Coronary artery (tissue), 2 donors: ENCODE results near the gene ERC2.

Experiments
- DNase-seq: peaks from one replicate; pipeline ENCODE4 v3.0.0-alpha.2; 2017; ENCODE audit warnings: low spot score
- H3K27ac ChIP-seq, 2 donors: fragments of 200-600 bp; sonication (generic); one replicate each; pipeline ENCODE4 v1.5.1; 2016 to 2019
- H3K4me3 ChIP-seq: fragments of 200-600 bp; sonication (generic); 2 replicates; pipeline ENCODE4 v1.5.1; 2016; ENCODE audit warnings: mild to moderate bottlenecking, moderate library complexity
- CTCF ChIP-seq: fragments of 200-600 bp; sonication (generic); IDR thresholded peaks from one replicate; pipeline ENCODE4 v1.5.1; 2019; ENCODE audit warnings: antibody characterized with exemption

ERC2 gene

GRCh38 chr3:56130036-56130435 lies 338.2 kb downstream of the ERC2 start:
- no peak for DNase-seq

GRCh38 chr3:56126632-56127031 lies 341.6 kb downstream of the ERC2 start:
- no peak overlapping the region for H3K4me3 ChIP-seq
- no peak overlapping the region for H3K27ac ChIP-seq
- DNase-seq, result no peak
- no peak for TF ChIP-seq CTCF

More at GRCh38 chr3:56130036-56130435, 338.2 kb downstream of the ERC2 start:
- Histone ChIP-seq H3K4me3 (no peak overlapping the region), H3K27ac (no peak overlapping the region)
- TF ChIP-seq CTCF, result no peak

- Histone ChIP-seq H3K4me3 (no peak overlapping the region), H3K27ac (no peak overlapping the region)
- DNase-seq, result no peak
- no peak for TF ChIP-seq CTCF
These were observed 342.8 kb downstream of the ERC2 start for GRCh38 chr3:56125358-56126005.

- DNase-seq, result no peak
- Histone ChIP-seq H3K4me3 (no peak overlapping the region), H3K27ac (no peak overlapping the region)
- TF ChIP-seq CTCF, result no peak
These were observed 343.7 kb downstream of the ERC2 start for GRCh38 chr3:56124546-56124945.

- H3K4me3 ChIP-seq, result no peak overlapping the region
- no peak for TF ChIP-seq CTCF
- no peak for DNase-seq
- H3K27ac ChIP-seq, result no peak overlapping the region
These were observed 344.8 kb downstream of the ERC2 start for GRCh38 chr3:56123487-56123886.

- no peak overlapping the region for H3K27ac ChIP-seq
- H3K4me3 ChIP-seq, result no peak overlapping the region
- no peak for TF ChIP-seq CTCF
- no peak for DNase-seq
These were observed 345.4 kb downstream of the ERC2 start for GRCh38 chr3:56122911-56123310.

- H3K27ac ChIP-seq, result no peak overlapping the region
- TF ChIP-seq CTCF, result no peak
- H3K4me3 ChIP-seq, result no peak overlapping the region
- DNase-seq, result no peak
These were observed 346.6 kb downstream of the ERC2 start for GRCh38 chr3:56121716-56122115.
